HG02588 (cell line): ENCODE measurements around the gene TAS1R3.

ENCODE experiments used
- ATAC-seq: cut with Tn5 transposase; IDR thresholded peaks from one replicate; pipeline ENCODE4 v1.9.1; 2021; ENCODE audit warnings: mild to moderate bottlenecking, moderate library complexity; ENCODE audit not compliant: unreplicated experiment

Gene TAS1R3

DNA sequence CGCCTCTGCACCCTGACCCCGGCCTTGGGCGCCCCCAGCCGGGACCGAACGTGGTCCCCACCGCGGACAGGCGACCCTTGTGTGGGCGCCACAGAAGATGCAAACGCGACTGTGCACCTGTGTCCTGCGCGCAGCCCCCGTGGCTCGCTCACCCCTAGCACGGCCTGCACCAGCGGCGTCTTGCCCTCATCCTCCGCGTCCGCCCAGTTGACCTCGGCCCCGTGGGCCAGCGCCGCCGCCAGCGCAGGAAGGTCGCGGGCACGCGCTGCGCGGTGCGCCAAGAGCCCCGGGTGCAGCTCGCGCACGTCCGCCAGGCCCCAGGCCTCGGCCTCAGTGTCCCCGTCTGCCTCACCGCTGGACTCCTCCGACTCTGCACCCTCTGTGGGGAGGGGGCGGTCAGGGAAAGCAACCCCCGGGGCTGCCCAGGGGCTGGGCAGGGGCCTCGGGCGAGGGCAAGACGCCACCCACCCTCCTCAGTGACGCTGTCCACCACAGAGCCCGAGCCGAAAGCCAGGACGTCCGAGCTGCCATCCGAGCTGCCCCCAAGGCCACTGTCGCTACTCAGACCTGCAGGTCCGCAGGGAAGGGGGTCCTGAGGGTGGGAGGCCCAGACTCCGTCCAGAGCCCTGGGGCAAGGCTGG, 36.7 kb upstream of the TAS1R3 start:
- no peak for ATAC-seq

DNA sequence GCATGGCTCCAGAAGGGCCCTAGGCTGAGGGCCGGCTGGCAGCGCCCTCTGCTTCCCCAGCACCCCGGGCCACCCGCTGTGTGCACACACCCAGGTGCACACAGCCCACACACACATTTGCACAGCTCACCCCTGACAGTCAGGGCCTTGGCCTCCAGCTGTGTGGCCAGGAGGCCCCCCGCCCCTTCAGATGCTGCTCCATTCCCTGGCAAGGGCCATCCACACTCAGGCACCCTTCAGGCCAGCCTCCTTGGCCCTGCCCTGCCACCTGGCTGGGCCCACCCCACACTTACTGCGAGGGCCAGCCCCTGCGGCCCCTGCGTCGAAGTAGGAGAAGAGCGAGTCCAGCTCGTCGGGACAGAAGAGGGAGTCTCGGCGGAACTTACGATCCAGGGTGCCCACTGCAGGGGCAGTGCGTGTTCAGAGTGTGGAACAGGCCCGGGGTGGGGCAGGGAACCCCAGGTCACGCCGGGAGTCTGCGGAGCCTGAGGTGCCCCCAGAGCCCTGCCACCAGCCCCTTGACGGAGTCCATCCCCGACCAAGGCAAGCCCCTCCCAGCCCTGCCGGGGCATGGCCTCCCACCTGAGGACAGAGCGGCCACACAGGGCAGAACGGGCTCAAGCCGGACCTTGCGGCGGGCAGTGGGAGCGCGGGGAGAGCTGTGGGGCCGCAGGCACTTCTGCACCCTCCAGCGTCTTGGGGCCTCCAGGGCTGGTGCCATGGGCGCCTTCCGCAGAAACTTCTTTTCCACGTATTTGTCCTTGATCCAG, 35.7 kb upstream of the TAS1R3 start:
- ATAC-seq, result no peak

DNA sequence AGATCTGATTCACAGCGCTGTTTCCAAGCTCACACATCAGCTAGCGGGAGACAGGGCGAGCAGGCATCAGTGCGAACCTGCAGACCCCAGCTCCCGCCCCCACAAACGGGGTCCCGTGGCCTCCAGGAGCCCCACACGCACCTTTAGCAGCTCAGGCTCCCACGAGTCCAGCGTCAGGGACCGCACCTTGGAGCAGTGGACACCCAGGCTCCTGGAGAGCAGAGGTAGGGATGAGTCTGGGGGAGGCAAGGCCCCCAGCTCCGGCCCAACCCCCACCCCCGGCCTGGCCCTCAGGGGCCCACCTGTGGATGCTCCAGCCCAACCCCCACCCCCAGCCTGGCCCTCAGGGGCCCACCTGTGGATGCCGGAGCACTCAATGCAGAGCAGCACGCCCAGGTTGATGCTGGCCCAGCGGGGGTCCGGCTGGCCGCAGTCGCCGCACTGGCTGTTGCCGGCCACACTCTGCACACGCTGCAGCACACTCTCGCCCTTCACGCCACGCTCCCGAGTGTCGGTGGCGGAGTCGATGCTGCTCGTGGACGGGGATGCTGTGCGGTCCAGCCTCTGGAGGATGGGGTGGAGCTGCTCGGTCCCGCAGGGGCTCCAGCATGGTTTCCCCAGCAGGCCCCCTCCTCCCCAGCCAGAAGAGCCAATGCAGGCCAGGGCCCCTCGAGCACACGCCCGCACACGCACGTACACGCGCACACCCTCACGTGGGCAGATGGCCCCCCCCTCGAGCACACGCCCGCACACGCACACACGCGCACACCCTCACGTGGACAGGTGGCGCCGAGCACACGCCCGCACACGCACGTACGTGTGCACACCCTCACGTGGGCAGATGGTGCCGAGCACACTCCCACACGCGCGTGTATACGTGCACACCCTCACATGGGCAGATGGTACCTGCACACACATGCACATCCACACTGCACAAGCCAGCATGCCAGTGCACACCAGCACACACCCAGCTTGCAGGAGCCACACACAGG, 34.7 kb upstream of the TAS1R3 start:
- ATAC-seq, result no peak

DNA sequence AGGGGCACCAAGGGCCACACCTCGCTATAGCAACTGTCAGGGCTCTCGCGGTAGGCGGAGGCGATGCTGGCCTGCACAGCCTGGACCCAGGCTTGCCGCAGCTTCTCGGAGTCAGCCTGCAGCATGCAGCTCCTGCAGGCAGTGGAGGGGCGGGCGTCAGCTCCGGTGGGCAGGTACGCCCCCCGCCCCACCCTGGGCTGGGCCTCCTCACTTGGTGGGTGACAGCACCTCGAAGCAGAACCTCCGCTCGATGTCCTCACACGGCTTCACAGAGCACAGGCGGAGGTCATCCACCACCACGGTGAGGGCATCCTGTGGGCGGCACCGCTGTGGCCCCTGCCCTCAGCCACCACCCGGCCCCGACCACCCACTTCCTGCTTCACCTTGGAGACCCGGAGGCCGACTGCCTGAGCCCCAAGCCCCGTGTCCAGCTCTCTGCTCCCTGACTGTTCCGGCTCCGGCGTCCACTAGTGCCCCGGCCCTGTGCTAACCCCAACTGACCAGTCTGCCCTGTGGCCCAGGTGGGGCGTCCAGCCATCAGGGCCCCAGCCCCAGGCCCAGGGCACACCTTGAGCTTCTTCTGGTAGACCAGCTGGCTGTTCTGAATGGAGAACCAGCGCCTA, 33.2 kb upstream of the TAS1R3 start:
- ATAC-seq, result no peak

- ATAC-seq, result no peak
These were observed 32.0 kb upstream of the TAS1R3 start for GRCh38 chr1:1298861-1299685.

- ATAC-seq, result no peak
These were observed 31.3 kb upstream of the TAS1R3 start for GRCh38 chr1:1299686-1300351.

- no peak for ATAC-seq
These were observed 30.7 kb upstream of the TAS1R3 start for GRCh38 chr1:1300352-1300739.

DNA sequence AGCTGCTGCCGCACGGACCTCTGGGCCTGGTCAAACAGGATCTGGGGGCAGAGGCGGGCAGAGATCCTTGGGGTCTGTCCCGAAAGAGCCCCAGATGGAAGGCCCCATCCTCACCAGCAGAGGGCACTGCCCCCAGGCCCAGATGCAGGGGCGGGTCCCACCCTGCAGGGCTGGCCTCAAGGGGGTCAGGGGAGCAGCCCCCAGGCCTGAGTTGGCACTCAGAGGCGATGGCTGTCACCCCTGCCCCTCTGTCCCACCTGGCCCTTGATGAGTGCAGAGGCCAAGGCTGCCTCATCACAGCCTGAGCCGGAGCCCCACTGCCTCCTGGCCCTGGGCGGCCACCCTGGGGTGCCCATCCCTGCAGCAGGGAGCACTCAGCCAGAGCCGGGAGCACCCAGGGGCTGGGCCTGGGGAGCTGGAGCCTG, 29.1 kb upstream of the TAS1R3 start:
- ATAC-seq, result no peak

DNA sequence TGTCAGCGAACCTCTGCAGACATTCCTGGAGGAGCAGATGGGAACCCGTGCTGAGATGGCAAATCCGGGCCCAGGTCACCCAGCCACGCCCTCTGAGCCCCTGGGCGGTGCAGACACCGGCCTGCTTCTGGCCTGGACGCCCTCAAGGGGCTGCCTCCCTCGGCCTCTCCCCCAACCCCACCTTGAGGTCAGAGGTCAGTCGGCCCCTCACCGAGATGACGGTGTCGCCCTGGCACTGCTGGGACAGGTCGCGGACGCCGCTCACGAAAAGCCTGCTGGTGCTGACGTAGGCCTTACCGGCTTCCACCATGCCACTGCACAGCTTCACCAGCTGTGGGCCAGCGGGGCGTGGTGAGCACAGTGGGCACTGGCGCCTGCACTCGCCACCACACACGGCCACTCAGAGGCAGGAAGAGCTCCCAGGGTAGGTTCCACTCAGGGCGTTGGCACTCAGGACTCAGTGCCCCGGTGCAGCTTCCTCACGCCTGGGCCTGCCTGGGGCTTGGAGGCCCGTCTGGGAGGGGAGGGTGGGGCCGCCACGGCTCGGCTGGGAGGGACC, 28.1 kb upstream of the TAS1R3 start:
- no peak for ATAC-seq

GRCh38 chr1:1303736-1304135, 27.3 kb upstream of the TAS1R3 start:
- no peak for ATAC-seq

DNA sequence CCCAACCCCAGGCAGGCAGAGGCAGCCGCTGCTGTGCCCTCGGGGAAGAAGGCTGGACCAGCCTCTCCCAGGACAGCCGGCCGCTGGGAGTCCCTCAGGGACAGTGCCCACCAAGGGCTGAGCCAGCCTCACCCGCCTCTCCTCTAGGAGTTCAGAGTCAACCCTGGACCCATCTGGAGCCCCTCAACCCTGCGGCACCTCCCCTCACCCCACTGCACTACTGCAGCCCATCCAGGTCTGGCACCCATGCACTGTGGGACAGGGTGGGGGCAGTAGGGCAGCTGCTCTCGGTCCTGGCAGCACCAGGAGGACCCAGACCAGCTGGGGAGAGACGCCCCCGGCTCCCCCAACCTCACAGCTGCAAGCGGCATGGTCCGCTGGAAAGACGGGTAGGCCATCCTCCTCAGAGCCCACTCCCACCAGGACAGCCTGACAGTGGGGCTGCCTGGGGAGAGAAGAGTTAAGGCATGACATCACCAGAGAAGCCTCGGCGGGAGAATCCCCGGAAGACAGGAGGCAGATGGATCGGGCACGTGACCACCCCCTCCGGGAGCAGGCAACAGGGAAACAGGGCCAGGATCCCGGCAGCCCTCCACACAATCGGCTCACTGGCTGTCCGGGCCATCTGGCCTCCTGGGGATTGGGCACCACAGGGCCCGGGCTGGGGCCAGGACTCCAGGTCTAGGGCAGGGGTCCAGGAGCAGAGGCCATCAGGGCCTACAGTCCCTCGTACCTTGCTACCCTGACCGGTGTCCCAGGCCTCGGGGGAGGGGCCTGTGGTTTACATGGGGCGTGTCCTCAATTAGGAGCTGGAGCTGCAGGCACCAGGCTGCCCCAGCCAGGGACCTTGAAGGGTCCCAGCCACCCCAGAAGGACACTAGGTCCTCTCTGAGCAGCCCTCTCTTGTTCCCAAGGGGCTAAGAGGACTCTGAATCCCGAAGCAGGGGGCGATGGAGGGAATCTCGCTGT, 26.5 kb upstream of the TAS1R3 start:
- ATAC-seq, result no peak

- ATAC-seq, result no peak
These were observed 25.6 kb upstream of the TAS1R3 start for GRCh38 chr1:1305300-1306069.

DNA sequence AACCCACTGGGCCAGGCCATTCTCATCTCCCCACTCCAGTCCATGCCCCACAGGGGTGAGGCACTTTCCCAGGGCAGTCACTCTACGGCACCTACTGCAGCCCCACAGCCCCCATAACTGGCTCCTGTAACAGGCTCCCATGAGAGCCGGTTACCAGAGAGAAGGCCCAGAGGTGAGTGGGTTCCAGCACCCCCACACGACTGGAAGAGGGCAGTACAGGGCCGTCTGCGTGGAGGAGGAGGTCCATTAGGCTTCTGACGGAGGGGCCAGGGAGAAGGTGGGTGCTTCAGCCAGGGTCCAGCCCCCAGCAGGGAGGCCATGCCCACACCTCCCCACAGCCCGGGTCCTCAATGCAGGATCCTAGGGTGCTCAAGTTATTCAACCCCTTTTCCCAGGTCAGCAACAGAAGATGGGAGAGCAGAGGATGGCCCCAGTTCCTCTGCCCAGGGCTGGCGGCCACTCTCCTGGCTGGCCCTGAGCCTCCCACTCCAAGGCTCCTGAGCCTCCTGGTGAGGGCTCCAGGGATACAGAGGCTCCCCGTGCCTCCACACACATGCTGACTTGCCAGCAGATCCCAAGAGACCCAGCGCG, 24.9 kb upstream of the TAS1R3 start:
- ATAC-seq, result no peak

GRCh38 chr1:1306661-1307260, 24.3 kb upstream of the TAS1R3 start:
- ATAC-seq, result no peak

DNA sequence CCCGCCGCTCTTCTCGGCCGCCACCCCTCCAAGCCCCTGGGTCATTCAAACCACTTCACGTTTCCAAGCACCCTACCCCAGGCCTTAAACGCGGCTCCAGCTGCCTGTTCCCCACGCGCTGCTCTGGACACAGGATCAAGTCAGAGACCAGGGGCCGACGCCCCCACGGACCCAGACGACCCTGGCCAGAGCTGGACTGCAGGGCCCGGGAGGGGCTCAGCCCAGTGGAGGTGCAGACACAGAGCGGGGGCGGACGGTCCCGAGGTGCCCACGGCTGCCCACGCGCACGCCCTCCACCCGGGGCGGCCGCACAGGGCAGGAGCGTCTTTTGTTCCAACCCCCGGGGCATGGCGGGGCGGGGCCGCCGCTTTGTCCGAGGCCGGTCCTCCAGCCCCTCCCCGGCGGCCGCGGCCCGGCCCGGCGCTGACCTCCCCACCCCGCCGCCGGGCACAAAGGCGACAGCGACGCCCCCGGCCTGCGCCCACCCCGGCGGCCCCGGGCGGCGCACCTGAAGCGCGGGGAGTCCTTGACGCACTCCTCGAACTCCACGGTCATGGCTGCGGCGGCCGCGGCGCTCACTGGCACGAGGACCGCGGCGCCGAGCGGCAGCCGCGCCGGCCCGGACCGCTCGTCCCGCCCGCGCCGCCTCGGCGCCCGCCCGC, 23.7 kb upstream of the TAS1R3 start:
- ATAC-seq, result peak; percentile 3
